Measurements from ENCODE around the gene CSRNP2. TPM values are rescaled to one million over a fixed set of nuclear protein-coding genes. Genes with fewer than 3 reads are reported as not detected.

The CSRNP2 gene
- total RNA-seq, 4 donors from 2014 or later: 17.3 to 29.5 (median 22.0) TPM

GRCh38 chr12:51090705-51091229, 7.4 kb upstream of the CSRNP2 start:
- no peak for ATAC-seq
- TF ChIP-seq POLR2A (IDR thresholded peaks at IDR 0.05) (no peak), CTCF (IDR thresholded peaks at IDR 0.05 in 4 of 5, conservative IDR thresholded peaks at IDR 0.05 in 1 of 5) (no peak)
- no peak overlapping the region for H3K4me3 ChIP-seq
- peaks cover 0 to 3% of the 10 kb centered on the region in 2 donors for H3K4me1 ChIP-seq
- H3K27ac ChIP-seq: no peak overlapping the region
- in situ Hi-C loops (cut with MboI; ENCODE audit: low sequenced_read_pairs in 4 of 4) (no loop called here), intact Hi-C loops (cut with DNase I; ENCODE audit: low total_unique reads) (no loop called here)
- DNase-seq: no peak
- H3K36me3 ChIP-seq: peaks cover 0 to 20% of the 10 kb centered on the region in 2 donors
- H3K27me3 ChIP-seq: no peaks in the 10 kb centered on the region
- no peaks in the 10 kb centered on the region for H3K9me3 ChIP-seq

- H3K4me1 ChIP-seq: peaks cover 3% of the 10 kb centered on the region in 2 donors
- no peak for DNase-seq
- intact Hi-C loops (cut with DNase I; ENCODE audit: low total_unique reads): no loop called here
- ATAC-seq: no peak
- no peaks in the 10 kb centered on the region for H3K9me3 ChIP-seq
- H3K27me3 ChIP-seq: no peaks in the 10 kb centered on the region
- in situ Hi-C loops (cut with MboI; ENCODE audit: low sequenced_read_pairs in 4 of 4): no loop called here
- peak overlapping the region in 3 of 4 donors; percentile 63 to 74 (median 71) for H3K27ac ChIP-seq
- no peak overlapping the region for H3K4me3 ChIP-seq
- TF ChIP-seq CTCF (IDR thresholded peaks at IDR 0.05 in 4 of 5, conservative IDR thresholded peaks at IDR 0.05 in 1 of 5) (no peak), POLR2A (IDR thresholded peaks at IDR 0.05) (no peak)
- peaks cover 0 to 4% of the 10 kb centered on the region in 2 donors for H3K36me3 ChIP-seq
These were observed 4.4 kb upstream of the CSRNP2 start for GRCh38 chr12:51087818-51088217.

- no peaks in the 10 kb centered on the region for H3K27me3 ChIP-seq
- ATAC-seq (peak in 1 of 2 donors; percentile 21), DNase-seq (peak in 1 of 2 donors; percentile 71)
- no peak overlapping the region for H3K4me3 ChIP-seq
- intact Hi-C loops (cut with DNase I; ENCODE audit: low total_unique reads): no loop called here
- TF ChIP-seq CTCF (IDR thresholded peaks at IDR 0.05 in 4 of 5, conservative IDR thresholded peaks at IDR 0.05 in 1 of 5) (no peak), POLR2A (IDR thresholded peaks at IDR 0.05) (no peak)
- peaks cover 0 to 4% of the 10 kb centered on the region in 2 donors for H3K36me3 ChIP-seq
- H3K9me3 ChIP-seq: no peaks in the 10 kb centered on the region
- H3K27ac ChIP-seq: peak overlapping the region; percentile 54 to 74 (median 67)
- in situ Hi-C loops (cut with MboI; ENCODE audit: low sequenced_read_pairs in 4 of 4): no loop called here
- H3K4me1 ChIP-seq: peaks cover 8 to 9% of the 10 kb centered on the region in 2 donors
These were observed 3.5 kb upstream of the CSRNP2 start for GRCh38 chr12:51086933-51087332.

GRCh38 chr12:51085757-51086156, 2.4 kb upstream of the CSRNP2 start:
- in situ Hi-C loops (cut with MboI; ENCODE audit: low sequenced_read_pairs in 4 of 4) (no loop called here), intact Hi-C loops (cut with DNase I; ENCODE audit: low total_unique reads) (no loop called here)
- H3K36me3 ChIP-seq: no peaks in the 10 kb centered on the region
- no peak for ATAC-seq
- no peaks in the 10 kb centered on the region for H3K9me3 ChIP-seq
- peaks cover 15 to 19% of the 10 kb centered on the region in 2 donors for H3K4me1 ChIP-seq
- no peak for DNase-seq
- H3K27me3 ChIP-seq: no peaks in the 10 kb centered on the region
- H3K4me3 ChIP-seq: no peak overlapping the region
- TF ChIP-seq POLR2A (IDR thresholded peaks at IDR 0.05): no peak
- TF ChIP-seq CTCF (IDR thresholded peaks at IDR 0.05 in 4 of 5, conservative IDR thresholded peaks at IDR 0.05 in 1 of 5): no peak
- H3K27ac ChIP-seq: peak overlapping the region in 1 of 4 donors; percentile 74
